Mesenchymal stem cell (in vitro differentiated cells and primary cell): ENCODE results near the gene EFCAB9.

Experiments used
- DNase-seq: peaks from one replicate; pipeline ENCODE4 v3.0.0-alpha.2; 2013
- H2AFZ ChIP-seq: one replicate; pipeline ENCODE4 v1.6.1; 2013; ENCODE audit warnings: low read depth, mild to moderate bottlenecking, control low read depth, inconsistent platforms, low read length, moderate library complexity
- H2AK5ac ChIP-seq: 2 replicates; pipeline ENCODE4 v1.6.1; 2013; ENCODE audit warnings: low read length, moderate library complexity, mild to moderate bottlenecking, inconsistent platforms; ENCODE audit not compliant: severe bottlenecking
- H2BK120ac ChIP-seq: one replicate; pipeline ENCODE4 v1.6.1; 2013; ENCODE audit warnings: low read depth, mild to moderate bottlenecking, inconsistent platforms, low read length, moderate library complexity
- H2BK12ac ChIP-seq, 2 experiments: one replicate each; pipeline ENCODE4 v1.6.1; 2013; ENCODE audit warnings: inconsistent platforms in 2 of 2, low read length in 2 of 2, mild to moderate bottlenecking in 2 of 2, moderate library complexity in 2 of 2, control low read depth in 1 of 2
- H2BK15ac ChIP-seq: one replicate; pipeline ENCODE4 v1.6.1; 2013; ENCODE audit warnings: mild to moderate bottlenecking, low read depth, inconsistent platforms; ENCODE audit not compliant: poor library complexity, severe bottlenecking
- H2BK5ac ChIP-seq: 2 replicates; pipeline ENCODE4 v1.6.1; 2013; ENCODE audit warnings: low read depth, mild to moderate bottlenecking, low read length, control low read depth, inconsistent platforms; ENCODE audit not compliant: poor library complexity, severe bottlenecking
- H3K14ac ChIP-seq, 2 experiments: one replicate each; pipeline ENCODE4 v1.6.1; 2013; ENCODE audit warnings: inconsistent platforms in 2 of 2, low read length in 2 of 2, control low read depth in 1 of 2, mild to moderate bottlenecking in 1 of 2, moderate library complexity in 1 of 2
- H3K18ac ChIP-seq, 2 experiments: one replicate each; pipeline ENCODE4 v1.6.1; 2013; ENCODE audit warnings: inconsistent platforms in 2 of 2, low read length in 2 of 2, control low read depth in 1 of 2, low read depth in 1 of 2, mild to moderate bottlenecking in 1 of 2
- H3K23ac ChIP-seq, 2 experiments: one replicate each; pipeline ENCODE4 v1.6.1; 2013; ENCODE audit warnings: inconsistent platforms in 2 of 2, low read length in 2 of 2, mild to moderate bottlenecking in 2 of 2, moderate library complexity in 2 of 2, control low read depth in 1 of 2
- H3K27ac ChIP-seq: 2 replicates; pipeline ENCODE4 v1.5.1; 2013; ENCODE audit warnings: mild to moderate bottlenecking, moderate library complexity, low read length, control low read depth, inconsistent platforms; ENCODE audit not compliant: poor library complexity, severe bottlenecking
- H3K27me3 ChIP-seq, 2 experiments: 2 replicates each; pipeline versions ENCODE4 v1.6.1 to v1.7.0; 2013; ENCODE audit warnings: low read length in 2 of 2, mild to moderate bottlenecking in 2 of 2, moderate library complexity in 2 of 2, control low read depth in 1 of 2, inconsistent platforms in 1 of 2; ENCODE audit not compliant: control insufficient read depth in 1 of 2, insufficient read depth in 1 of 2
- H3K36me3 ChIP-seq, 2 experiments: 2 replicates each; pipeline versions ENCODE4 v1.6.1 to v1.7.0; 2013; ENCODE audit warnings: low read length in 2 of 2, control low read depth in 1 of 2, inconsistent platforms in 1 of 2, low read depth in 1 of 2, mild to moderate bottlenecking in 1 of 2; ENCODE audit not compliant: insufficient read depth in 2 of 2, control insufficient read depth in 1 of 2
- H3K4ac ChIP-seq, 2 experiments: one replicate each; pipeline ENCODE4 v1.6.1; 2013; ENCODE audit warnings: inconsistent platforms in 2 of 2, low read length in 2 of 2, mild to moderate bottlenecking in 2 of 2, moderate library complexity in 2 of 2, control low read depth in 1 of 2, low read depth in 1 of 2
- H3K4me1 ChIP-seq: 2 replicates; pipeline ENCODE4 v1.6.1; 2013; ENCODE audit warnings: low read depth, low read length, control low read depth; ENCODE audit not compliant: control insufficient read depth, insufficient read depth
- H3K4me2 ChIP-seq: 2 replicates; pipeline ENCODE4 v1.6.1; 2013; ENCODE audit warnings: low read length, mild to moderate bottlenecking, inconsistent platforms; ENCODE audit not compliant: poor library complexity, severe bottlenecking
- H3K4me3 ChIP-seq, 2 experiments: 2 replicates each; pipeline versions ENCODE4 v1.5.1 to v1.7.0; 2013; ENCODE audit warnings: low read length in 2 of 2, mild to moderate bottlenecking in 2 of 2, control low read depth in 1 of 2, low read depth in 1 of 2; ENCODE audit not compliant: insufficient read depth in 1 of 2
- H3K79me1 ChIP-seq: replicated peaks from 2 replicates; pipeline ENCODE4 v1.6.1; 2013; ENCODE audit warnings: mild to moderate bottlenecking, control low read depth, low read length, inconsistent platforms; ENCODE audit not compliant: poor library complexity, severe bottlenecking
- H3K9ac ChIP-seq: 2 replicates; pipeline ENCODE4 v1.7.0; 2013; ENCODE audit warnings: mild to moderate bottlenecking, low read length, moderate library complexity
- H3K9me3 ChIP-seq: 2 replicates; pipeline ENCODE4 v1.7.0; 2013; ENCODE audit warnings: mild to moderate bottlenecking, low read length; ENCODE audit not compliant: control insufficient read depth
- H4K8ac ChIP-seq: one replicate; pipeline ENCODE4 v1.6.1; 2013; ENCODE audit warnings: inconsistent platforms, mild to moderate bottlenecking, low read length, moderate library complexity
- H4K91ac ChIP-seq: one replicate; pipeline ENCODE4 v1.6.1; 2013; ENCODE audit warnings: mild to moderate bottlenecking, low read length, inconsistent platforms
- WGBS: methylation state at CpG from one replicate; pipeline ENCODE4 v1.1.7; 2013; ENCODE audit warnings: mixed read lengths; 5-methylcytosine and 5-hydroxymethylcytosine counted together

Gene EFCAB9

GRCh38 chr5:172164769-172165212, 29.2 kb upstream of the EFCAB9 start:
- H2BK120ac ChIP-seq, result no peak overlapping the region
- H3K4me3 ChIP-seq, result peak overlapping the region in 1 of 2 experiments; percentile 33
- no peak overlapping the region for H2BK5ac ChIP-seq
- peaks cover 3 to 31% of the 10 kb centered on the region in 2 experiments for H3K36me3 ChIP-seq
- peaks cover 43% of the 10 kb centered on the region for H3K79me1 ChIP-seq
- peak overlapping the region in 1 of 2 experiments; percentile 50 for H3K18ac ChIP-seq
- no peaks in the 10 kb centered on the region for H3K27me3 ChIP-seq
- no peak overlapping the region for H3K27ac ChIP-seq
- H2BK15ac ChIP-seq, result no peak overlapping the region
- H3K4me2 ChIP-seq, result no peak overlapping the region
- H4K91ac ChIP-seq, result no peak overlapping the region
- no peak for DNase-seq
- no peak overlapping the region for H2AFZ ChIP-seq
- H3K9me3 ChIP-seq, result no peaks in the 10 kb centered on the region
- 93% methylated on average over 13 of the region's 13 CpGs for whole genome bisulfite sequencing
- no peak overlapping the region for H2AK5ac ChIP-seq
- no peak overlapping the region for H4K8ac ChIP-seq
- peaks cover 25% of the 10 kb centered on the region for H3K4me1 ChIP-seq
- H2BK12ac ChIP-seq, result no peak overlapping the region
- peak overlapping the region in 1 of 2 experiments; percentile 16 for H3K14ac ChIP-seq
- H3K9ac ChIP-seq, result peak overlapping the region; percentile 56
- no peak overlapping the region for H3K23ac ChIP-seq
- no peak overlapping the region for H3K4ac ChIP-seq

GRCh38 chr5:172165465-172165864, 28.5 kb upstream of the EFCAB9 start:
- peaks cover 25% of the 10 kb centered on the region for H3K4me1 ChIP-seq
- H3K36me3 ChIP-seq, result peaks cover 5 to 35% of the 10 kb centered on the region in 2 experiments
- no peak overlapping the region for H2BK5ac ChIP-seq
- H2BK15ac ChIP-seq, result no peak overlapping the region
- H3K4ac ChIP-seq, result no peak overlapping the region
- H3K9me3 ChIP-seq, result no peaks in the 10 kb centered on the region
- H2BK12ac ChIP-seq, result no peak overlapping the region
- H4K8ac ChIP-seq, result no peak overlapping the region
- H3K4me2 ChIP-seq, result no peak overlapping the region
- no peak overlapping the region for H2AK5ac ChIP-seq
- H3K23ac ChIP-seq, result no peak overlapping the region
- H3K9ac ChIP-seq, result no peak overlapping the region
- H3K27ac ChIP-seq, result no peak overlapping the region
- H2BK120ac ChIP-seq, result no peak overlapping the region
- no peak overlapping the region for H2AFZ ChIP-seq
- no peak for DNase-seq
- peaks cover 44% of the 10 kb centered on the region for H3K79me1 ChIP-seq
- no peak overlapping the region for H3K14ac ChIP-seq
- no peak overlapping the region for H3K4me3 ChIP-seq
- no peaks in the 10 kb centered on the region for H3K27me3 ChIP-seq
- H3K18ac ChIP-seq, result no peak overlapping the region
- 98% methylated on average over 7 of the region's 7 CpGs for WGBS
- no peak overlapping the region for H4K91ac ChIP-seq

GRCh38 chr5:172166030-172166826, 27.7 kb upstream of the EFCAB9 start:
- peaks cover 43% of the 10 kb centered on the region for H3K79me1 ChIP-seq
- no peak overlapping the region for H3K4me2 ChIP-seq
- no peak overlapping the region for H3K4ac ChIP-seq
- H2AFZ ChIP-seq, result no peak overlapping the region
- no peak overlapping the region for H3K27ac ChIP-seq
- H3K9me3 ChIP-seq, result no peaks in the 10 kb centered on the region
- peaks cover 8 to 38% of the 10 kb centered on the region in 2 experiments for H3K36me3 ChIP-seq
- no peak for DNase-seq
- no peak overlapping the region for H2BK12ac ChIP-seq
- no peak overlapping the region for H3K14ac ChIP-seq
- peaks cover 25% of the 10 kb centered on the region for H3K4me1 ChIP-seq
- H4K91ac ChIP-seq, result no peak overlapping the region
- H3K23ac ChIP-seq, result no peak overlapping the region
- no peak overlapping the region for H3K4me3 ChIP-seq
- no peak overlapping the region for H2BK5ac ChIP-seq
- H3K18ac ChIP-seq, result no peak overlapping the region
- no peaks in the 10 kb centered on the region for H3K27me3 ChIP-seq
- H2BK15ac ChIP-seq, result no peak overlapping the region
- no peak overlapping the region for H4K8ac ChIP-seq
- H2AK5ac ChIP-seq, result no peak overlapping the region
- no peak overlapping the region for H3K9ac ChIP-seq
- no peak overlapping the region for H2BK120ac ChIP-seq
- WGBS, result 98% methylated on average over 16 of the region's 16 CpGs

- WGBS, result 97% methylated on average over 7 of the region's 7 CpGs
- no peaks in the 10 kb centered on the region for H3K9me3 ChIP-seq
Observed at GRCh38 chr5:172167895-172168294, 26.1 kb upstream of the EFCAB9 start.

More at GRCh38 chr5:172167895-172168294, 26.1 kb upstream of the EFCAB9 start:
- no peak for DNase-seq
- Histone ChIP-seq H3K27me3 (no peaks in the 10 kb centered on the region), H3K36me3 (peaks cover 10 to 38% of the 10 kb centered on the region in 2 experiments), H2BK15ac (no peak overlapping the region), H3K18ac (no peak overlapping the region), H3K4me1 (peaks cover 27% of the 10 kb centered on the region), H3K14ac (peak overlapping the region in 1 of 2 experiments; percentile 38), H2AK5ac (no peak overlapping the region), H3K4me2 (no peak overlapping the region), H2BK120ac (no peak overlapping the region), H3K27ac (no peak overlapping the region), H3K4ac (no peak overlapping the region), H2BK12ac (no peak overlapping the region), H3K23ac (no peak overlapping the region), H3K4me3 (no peak overlapping the region), H3K9ac (no peak overlapping the region), H2BK5ac (no peak overlapping the region), H4K91ac (no peak overlapping the region), H3K79me1 (peaks cover 42% of the 10 kb centered on the region), H4K8ac (no peak overlapping the region), H2AFZ (no peak overlapping the region)
